ENCODE data around the gene CMIP. TPM values are rescaled to one million over a fixed set of nuclear protein-coding genes. Genes with fewer than 3 reads are reported as not detected.
"Not testable (repeated sequence)": the region's sequence is repeated elsewhere in the genome, so short reads cannot be mapped to it uniquely, and the experiment has no call there.

Gene CMIP
- polyA plus RNA-seq, 12 donors: 11.8 to 43.9 (median 15.9) TPM; not detected in 1

GRCh38 chr16:81417210-81417609 is 27.4 kb upstream of the CMIP start:
- DNase-seq: no peak

GRCh38 chr16:81419806-81420205 is 24.8 kb upstream of the CMIP start:
- no peak for DNase-seq

- no peak for DNase-seq
These were observed 23.5 kb upstream of the CMIP start for GRCh38 chr16:81421126-81421525.

- DNase-seq: no peak
These were observed 23.1 kb upstream of the CMIP start for GRCh38 chr16:81421536-81421935.

GRCh38 chr16:81422153-81422552 is 22.5 kb upstream of the CMIP start:
- DNase-seq: not testable (repeated sequence)

GRCh38 chr16:81424771-81425170 is 19.8 kb upstream of the CMIP start:
- DNase-seq: no peak

- DNase-seq: no peak
These were observed 17.4 kb upstream of the CMIP start for GRCh38 chr16:81427219-81427618.

GRCh38 chr16:81429045-81429521 is 15.5 kb upstream of the CMIP start:
- DNase-seq: no peak

GRCh38 chr16:81431554-81432353 is 12.9 kb upstream of the CMIP start:
- DNase-seq: no peak

- DNase-seq: no peak
These were observed 11.6 kb upstream of the CMIP start for GRCh38 chr16:81432937-81433557.

GRCh38 chr16:81435103-81435502 is 9.5 kb upstream of the CMIP start:
- DNase-seq: no peak

- DNase-seq: no peak
These were observed 9.0 kb upstream of the CMIP start for GRCh38 chr16:81435567-81435966.

GRCh38 chr16:81436386-81436785 is 8.2 kb upstream of the CMIP start:
- no peak for DNase-seq

- no peak for DNase-seq
These were observed 6.7 kb upstream of the CMIP start for GRCh38 chr16:81437865-81438264.

GRCh38 chr16:81440888-81441761 is 3.5 kb upstream of the CMIP start:
- no peak for DNase-seq

- DNase-seq: no peak
These were observed 2.2 kb upstream of the CMIP start for GRCh38 chr16:81442220-81442915.

- DNase-seq: no peak
These were observed 1.5 kb upstream of the CMIP start for GRCh38 chr16:81442916-81443687.

- no peak for DNase-seq
These were observed 740 bp upstream of the CMIP start for GRCh38 chr16:81443688-81444447.

- DNase-seq: no peak
These were observed 744 bp downstream of the CMIP start for GRCh38 chr16:81445143-81445961.

Measured in muscle of arm (tissue), 12 donors.